ENCODE measurements around the gene CACNB2.

Gene CACNB2

GRCh38 chr10:18446205-18446604 lies 306.0 kb downstream of the CACNB2 start:
- TF ChIP-seq GATA2 (IDR thresholded peaks at IDR 0.05; ENCODE audit: low read depth, low read length): no peak

- TF ChIP-seq GATA2 (IDR thresholded peaks at IDR 0.05; ENCODE audit: low read depth, low read length) (no peak), GATA3 (IDR thresholded peaks at IDR 0.05; ENCODE audit: low read depth, low read length) (no peak)
These were observed 309.4 kb downstream of the CACNB2 start for GRCh38 chr10:18449611-18450026.

GRCh38 chr10:18450298-18450697 lies 310.1 kb downstream of the CACNB2 start:
- TF ChIP-seq GATA3 (IDR thresholded peaks at IDR 0.05; ENCODE audit: low read depth, low read length) (no peak), GATA2 (IDR thresholded peaks at IDR 0.05; ENCODE audit: low read depth, low read length) (no peak)

GRCh38 chr10:18455086-18455884 lies 315.1 kb downstream of the CACNB2 start:
- TF ChIP-seq GATA2 (IDR thresholded peaks at IDR 0.05; ENCODE audit: low read depth, low read length): no peak
- TF ChIP-seq GATA3 (IDR thresholded peaks at IDR 0.05; ENCODE audit: low read depth, low read length): no peak

- TF ChIP-seq GATA3 (IDR thresholded peaks at IDR 0.05; ENCODE audit: low read depth, low read length) (no peak), GATA2 (IDR thresholded peaks at IDR 0.05; ENCODE audit: low read depth, low read length) (no peak)
These were observed 316.8 kb downstream of the CACNB2 start for GRCh38 chr10:18456984-18457383.

- TF ChIP-seq GATA3 (IDR thresholded peaks at IDR 0.05; ENCODE audit: low read depth, low read length): no peak
These were observed 319.8 kb downstream of the CACNB2 start for GRCh38 chr10:18460032-18460431.

- TF ChIP-seq GATA2 (IDR thresholded peaks at IDR 0.05; ENCODE audit: low read depth, low read length): no peak
- no peak for TF ChIP-seq GATA3 (IDR thresholded peaks at IDR 0.05; ENCODE audit: low read depth, low read length)
These were observed 323.5 kb downstream of the CACNB2 start for GRCh38 chr10:18463673-18464211.

- TF ChIP-seq GATA3 (IDR thresholded peaks at IDR 0.05; ENCODE audit: low read depth, low read length): no peak
- no peak for TF ChIP-seq GATA2 (IDR thresholded peaks at IDR 0.05; ENCODE audit: low read depth, low read length)
These were observed 328.9 kb downstream of the CACNB2 start for GRCh38 chr10:18469125-18469524.

GRCh38 chr10:18472977-18473376 lies 332.8 kb downstream of the CACNB2 start:
- no peak for TF ChIP-seq GATA3 (IDR thresholded peaks at IDR 0.05; ENCODE audit: low read depth, low read length)
- TF ChIP-seq GATA2 (IDR thresholded peaks at IDR 0.05; ENCODE audit: low read depth, low read length): no peak

- TF ChIP-seq GATA2 (IDR thresholded peaks at IDR 0.05; ENCODE audit: low read depth, low read length): no peak
- no peak for TF ChIP-seq GATA3 (IDR thresholded peaks at IDR 0.05; ENCODE audit: low read depth, low read length)
These were observed 333.3 kb downstream of the CACNB2 start for GRCh38 chr10:18473424-18474117.

- TF ChIP-seq GATA2 (IDR thresholded peaks at IDR 0.05; ENCODE audit: low read depth, low read length) (no peak), GATA3 (IDR thresholded peaks at IDR 0.05; ENCODE audit: low read depth, low read length) (no peak)
These were observed 333.9 kb downstream of the CACNB2 start for GRCh38 chr10:18474118-18474455.

- TF ChIP-seq GATA2 (IDR thresholded peaks at IDR 0.05; ENCODE audit: low read depth, low read length): no peak
- no peak for TF ChIP-seq GATA3 (IDR thresholded peaks at IDR 0.05; ENCODE audit: low read depth, low read length)
These were observed 335.9 kb downstream of the CACNB2 start for GRCh38 chr10:18476076-18476647.

- no peak for TF ChIP-seq GATA2 (IDR thresholded peaks at IDR 0.05; ENCODE audit: low read depth, low read length)
- no peak for TF ChIP-seq GATA3 (IDR thresholded peaks at IDR 0.05; ENCODE audit: low read depth, low read length)
These were observed 338.1 kb downstream of the CACNB2 start for GRCh38 chr10:18478354-18478753.

- TF ChIP-seq GATA2 (IDR thresholded peaks at IDR 0.05; ENCODE audit: low read depth, low read length) (no peak), GATA3 (IDR thresholded peaks at IDR 0.05; ENCODE audit: low read depth, low read length) (no peak)
These were observed 339.3 kb downstream of the CACNB2 start for GRCh38 chr10:18479502-18479901.

Measured in SH-SY5Y (cell line).